ENCODE results near the gene TRERF1. TPM values are rescaled to one million over a fixed set of nuclear protein-coding genes. Genes with fewer than 3 reads are reported as not detected.

The TRERF1 gene
- polyA plus RNA-seq, 1 donor (not counting 4 experiments of a cell fraction or from before 2014, with no cell fraction given), result 4.8 TPM

- no peaks in the 10 kb centered on the region for H3K79me2 ChIP-seq (ENCODE audit: control insufficient read depth, insufficient read depth, low read length)
- H3K36me3 ChIP-seq (ENCODE audit: control insufficient read depth in 2 of 2, extremely low read depth in 1 of 2, insufficient read depth in 2 of 2, low read length in 2 of 2), result peaks cover 0 to 3% of the 10 kb centered on the region in 2 experiments
- no peak for FAIRE-seq
- H4K20me1 ChIP-seq (ENCODE audit: control insufficient read depth, extremely low read depth, insufficient read depth, low read length), result no peaks in the 10 kb centered on the region
- H3K9me3 ChIP-seq (ENCODE audit: control insufficient read depth, low read depth, low read length), result no peaks in the 10 kb centered on the region
- H3K27ac ChIP-seq (ENCODE audit: control insufficient read depth, insufficient read depth, low read length), result no peak overlapping the region
- dilution Hi-C loops (cut with MboI; ENCODE audit: extremely low pct_ligation_motif_present, low sequenced_read_pairs), result no loop called here
- TF ChIP-seq EZH2 (IDR thresholded peaks at IDR 0.05; ENCODE audit: low read length), result no peak
- TF ChIP-seq CTCF (optimal IDR thresholded peaks at IDR 0.05 in 1 of 3, IDR thresholded peaks at IDR 0.05 in 1 of 3, conservative IDR thresholded peaks at IDR 0.05 in 1 of 3; ENCODE audit: extremely low read depth in 1 of 3, insufficient read depth in 2 of 3, low read length in 3 of 3), result no peak
- no peaks in the 10 kb centered on the region for H3K27me3 ChIP-seq (ENCODE audit: control insufficient read depth, extremely low read depth, insufficient read depth, low read length)
- no peak overlapping the region for H2AFZ ChIP-seq (ENCODE audit: control insufficient read depth, low read length)
- no peak overlapping the region for H3K4me3 ChIP-seq (ENCODE audit: control insufficient read depth in 2 of 3, extremely low read depth in 1 of 3, insufficient read depth in 2 of 3, low read depth in 1 of 3, low read length in 3 of 3)
- no peaks in the 10 kb centered on the region for H3K9me1 ChIP-seq (ENCODE audit: control insufficient read depth, extremely low read depth, insufficient read depth, low read length)
- DNase-seq (ENCODE audit: low read depth, low spot score), result no peak
- H3K4me1 ChIP-seq (ENCODE audit: control insufficient read depth, extremely low read depth, insufficient read depth, low read length), result no peaks in the 10 kb centered on the region
- H3K9ac ChIP-seq (ENCODE audit: control insufficient read depth, extremely low read depth, insufficient read depth, low read length), result no peak overlapping the region
- H3K4me2 ChIP-seq (ENCODE audit: control insufficient read depth, extremely low read depth, insufficient read depth, low read depth, low read length), result no peak overlapping the region
These were observed 183.5 kb downstream of the TRERF1 start for GRCh38 chr6:42268016-42268834.

GRCh38 chr6:42266538-42266937 is 185.2 kb downstream of the TRERF1 start:
- Histone ChIP-seq H3K9me3 (ENCODE audit: control insufficient read depth, low read depth, low read length) (no peaks in the 10 kb centered on the region), H4K20me1 (ENCODE audit: control insufficient read depth, extremely low read depth, insufficient read depth, low read length) (no peaks in the 10 kb centered on the region), H3K27ac (ENCODE audit: control insufficient read depth, insufficient read depth, low read length) (no peak overlapping the region), H3K9me1 (ENCODE audit: control insufficient read depth, extremely low read depth, insufficient read depth, low read length) (no peaks in the 10 kb centered on the region), H3K36me3 (ENCODE audit: control insufficient read depth in 2 of 2, extremely low read depth in 1 of 2, insufficient read depth in 2 of 2, low read length in 2 of 2) (peaks cover 0 to 3% of the 10 kb centered on the region in 2 experiments), H3K4me1 (ENCODE audit: control insufficient read depth, extremely low read depth, insufficient read depth, low read length) (no peaks in the 10 kb centered on the region), H3K4me3 (ENCODE audit: control insufficient read depth in 2 of 3, extremely low read depth in 1 of 3, insufficient read depth in 2 of 3, low read depth in 1 of 3, low read length in 3 of 3) (no peak overlapping the region), H2AFZ (ENCODE audit: control insufficient read depth, low read length) (no peak overlapping the region), H3K27me3 (ENCODE audit: control insufficient read depth, extremely low read depth, insufficient read depth, low read length) (no peaks in the 10 kb centered on the region), H3K4me2 (ENCODE audit: control insufficient read depth, extremely low read depth, insufficient read depth, low read depth, low read length) (no peak overlapping the region), H3K9ac (ENCODE audit: control insufficient read depth, extremely low read depth, insufficient read depth, low read length) (no peak overlapping the region), H3K79me2 (ENCODE audit: control insufficient read depth, insufficient read depth, low read length) (no peaks in the 10 kb centered on the region)
- FAIRE-seq (peak; percentile 23), DNase-seq (ENCODE audit: low read depth, low spot score) (no peak)
- TF ChIP-seq EZH2 (IDR thresholded peaks at IDR 0.05; ENCODE audit: low read length) (no peak), CTCF (optimal IDR thresholded peaks at IDR 0.05 in 1 of 3, IDR thresholded peaks at IDR 0.05 in 1 of 3, conservative IDR thresholded peaks at IDR 0.05 in 1 of 3; ENCODE audit: extremely low read depth in 1 of 3, insufficient read depth in 2 of 3, low read length in 3 of 3) (no peak)
- dilution Hi-C loops (cut with MboI; ENCODE audit: extremely low pct_ligation_motif_present, low sequenced_read_pairs), result no loop called here

All from keratinocyte (primary cell).